GM18499 (cell line): ENCODE data around the gene INF2.

Experiments used
- ATAC-seq: cut with Tn5 transposase; IDR thresholded peaks from one replicate; pipeline ENCODE4 v1.9.1; 2021; ENCODE audit warnings: moderate number of reproducible peaks; ENCODE audit not compliant: insufficient read depth, unreplicated experiment

INF2 gene

GRCh38 chr14:104731320-104732294 lies 42.2 kb downstream of the INF2 start:
- ATAC-seq = no peak

- no peak for ATAC-seq
Observed at GRCh38 chr14:104732355-104732804, 43.0 kb downstream of the INF2 start.

GRCh38 chr14:104732931-104733681 lies 43.7 kb downstream of the INF2 start:
- ATAC-seq = no peak

GRCh38 chr14:104734051-104734587 lies 44.7 kb downstream of the INF2 start:
- no peak for ATAC-seq

- ATAC-seq = no peak
Observed at GRCh38 chr14:104734601-104734990, 45.2 kb downstream of the INF2 start.

GRCh38 chr14:104734991-104735779 lies 45.8 kb downstream of the INF2 start:
- ATAC-seq = no peak

- no peak for ATAC-seq
Observed at GRCh38 chr14:104735830-104736642, 46.6 kb downstream of the INF2 start.

- no peak for ATAC-seq
Observed at GRCh38 chr14:104738375-104739019, 49.1 kb downstream of the INF2 start.

- no peak for ATAC-seq
Observed at GRCh38 chr14:104739026-104739425, 49.6 kb downstream of the INF2 start.

- no peak for ATAC-seq
Observed at GRCh38 chr14:104739546-104740516, 50.4 kb downstream of the INF2 start.

GRCh38 chr14:104741108-104741802 lies 51.8 kb downstream of the INF2 start:
- no peak for ATAC-seq

GRCh38 chr14:104741803-104742251 lies 52.4 kb downstream of the INF2 start:
- ATAC-seq = no peak

- no peak for ATAC-seq
Observed at GRCh38 chr14:104742586-104743455, 53.4 kb downstream of the INF2 start.

GRCh38 chr14:104743461-104744380 lies 54.3 kb downstream of the INF2 start:
- ATAC-seq = no peak

- ATAC-seq = no peak
Observed at GRCh38 chr14:104744484-104744883, 55.1 kb downstream of the INF2 start.
